ENCODE results near the gene PSMB5.

PSMB5 gene

DNA sequence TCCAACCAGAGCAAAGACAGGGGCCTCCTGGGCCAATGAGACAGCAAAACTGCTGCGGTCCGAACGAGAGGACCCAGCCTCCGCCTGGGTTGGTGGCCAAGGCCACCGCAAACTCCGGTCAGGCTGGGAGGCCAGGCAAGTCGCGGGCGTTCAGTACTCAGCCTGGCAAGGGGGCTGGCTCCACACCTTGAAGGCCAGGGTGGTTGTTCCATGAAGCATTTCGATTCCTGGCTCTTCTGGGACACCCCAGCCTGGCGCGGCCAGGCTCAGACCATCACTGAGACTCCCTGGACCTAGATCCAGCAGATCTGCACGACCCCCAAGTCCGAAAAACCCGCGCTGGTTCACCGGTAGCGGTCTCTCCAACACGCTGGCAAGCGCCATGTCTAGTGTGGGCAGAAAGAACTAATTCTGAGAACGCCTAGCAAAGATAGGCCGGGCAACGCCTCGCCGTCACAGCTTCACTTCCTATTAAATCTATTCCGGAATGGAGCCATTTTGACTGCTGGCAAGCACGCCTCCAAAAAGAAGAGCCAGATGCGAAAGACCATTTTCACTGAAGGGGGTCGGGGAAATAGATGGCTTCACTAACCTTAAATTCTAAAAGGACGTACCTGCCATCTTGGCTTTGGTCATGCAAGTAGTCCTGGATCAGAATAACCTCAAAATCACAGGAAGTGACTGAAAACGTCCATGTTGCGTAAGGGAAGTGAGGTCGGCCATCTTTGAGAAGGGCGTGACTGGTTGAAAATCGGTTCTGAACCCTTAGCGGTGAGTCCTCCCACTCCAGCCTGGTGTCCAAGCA lies at the start of gene PSMB5:
Gene PSMB5 (minus strand): TSS at position 403 of the 805 bp plus-strand sequence. CDS start 19 bp downstream, at position 384.
- DNase-seq, result peak; percentile 93

DNA sequence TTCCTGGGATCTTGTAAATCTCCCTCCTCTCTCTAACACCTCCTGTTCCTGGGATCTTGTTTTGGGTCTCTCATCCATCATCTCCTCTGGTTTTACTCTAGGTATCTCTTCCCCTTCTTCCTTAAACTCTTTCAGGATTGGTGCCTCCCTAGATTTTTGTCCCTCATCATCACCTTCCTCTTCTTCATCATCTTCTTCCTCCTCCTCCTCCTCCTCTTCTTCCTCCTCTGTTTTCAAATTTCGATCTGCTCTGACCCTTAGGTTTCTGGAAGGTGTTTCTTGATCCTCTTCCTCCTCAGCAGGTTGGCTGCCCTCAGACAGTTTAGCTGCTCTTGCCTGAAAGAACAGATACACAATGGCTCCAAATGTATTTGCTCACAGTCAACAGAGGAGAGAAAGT lies 45.8 kb upstream of the PSMB5 start:
- DNase-seq, result no peak

DNA sequence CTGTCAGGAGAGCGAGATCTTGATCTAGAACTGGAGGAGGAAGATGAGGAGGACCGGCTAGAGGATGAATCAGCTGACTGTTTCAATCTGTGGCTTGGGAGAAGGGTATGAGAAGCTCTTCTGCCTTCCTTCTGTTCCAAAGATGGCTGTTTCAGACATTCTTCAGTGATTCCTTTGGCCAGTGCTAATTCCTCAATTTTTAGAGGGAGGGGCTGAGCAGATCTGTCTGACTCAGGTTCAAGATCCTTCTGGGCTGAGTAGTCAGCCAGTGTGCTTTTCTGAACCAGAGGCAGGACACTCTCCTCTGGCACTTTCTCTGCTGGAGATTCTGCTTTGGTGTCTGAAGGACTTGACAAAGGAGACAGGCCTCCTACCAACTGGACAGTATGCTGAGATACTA lies 45.0 kb upstream of the PSMB5 start:
- DNase-seq, result no peak

DNA sequence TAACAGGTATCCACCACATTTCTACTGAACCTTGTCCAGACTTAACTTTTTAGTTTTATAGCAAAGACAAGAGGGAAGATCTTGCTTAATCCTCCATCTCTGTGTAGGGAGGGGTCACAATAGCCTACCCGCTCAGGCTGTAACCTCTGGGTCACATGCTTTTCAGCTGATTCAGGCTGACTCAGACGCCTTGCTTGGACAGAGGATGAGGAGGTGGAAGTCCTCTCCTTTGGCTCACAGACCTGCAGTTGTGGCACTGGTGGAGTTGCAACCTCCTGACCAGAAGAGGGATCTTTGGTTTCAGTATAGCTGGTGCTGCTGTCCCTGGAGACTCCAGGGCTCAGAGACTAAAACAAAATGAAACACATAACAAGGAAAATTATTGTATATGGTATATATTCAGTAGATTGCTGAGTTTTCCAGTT lies 44.0 kb upstream of the PSMB5 start:
- peak; percentile 70 for DNase-seq

DNA sequence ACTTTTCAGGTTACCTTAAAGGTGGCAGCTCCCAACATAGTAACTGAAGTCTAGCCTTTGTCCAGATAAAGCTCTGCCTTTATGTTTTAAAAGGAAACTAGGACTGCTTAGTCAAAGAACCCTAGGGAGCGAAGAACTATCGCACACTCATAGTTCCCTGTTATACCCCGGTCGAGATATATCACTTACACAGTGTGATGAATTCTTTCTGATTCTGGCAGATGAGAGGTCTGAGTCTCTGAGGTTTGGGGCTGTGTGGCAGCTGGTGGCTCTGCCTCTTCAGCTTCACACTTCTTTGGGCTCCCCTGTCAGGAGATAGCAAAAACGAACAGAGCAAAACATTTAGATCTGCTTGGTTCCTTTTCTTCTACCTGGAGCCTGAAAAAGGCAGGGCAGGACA lies 43.3 kb upstream of the PSMB5 start:
- no peak for DNase-seq

DNA sequence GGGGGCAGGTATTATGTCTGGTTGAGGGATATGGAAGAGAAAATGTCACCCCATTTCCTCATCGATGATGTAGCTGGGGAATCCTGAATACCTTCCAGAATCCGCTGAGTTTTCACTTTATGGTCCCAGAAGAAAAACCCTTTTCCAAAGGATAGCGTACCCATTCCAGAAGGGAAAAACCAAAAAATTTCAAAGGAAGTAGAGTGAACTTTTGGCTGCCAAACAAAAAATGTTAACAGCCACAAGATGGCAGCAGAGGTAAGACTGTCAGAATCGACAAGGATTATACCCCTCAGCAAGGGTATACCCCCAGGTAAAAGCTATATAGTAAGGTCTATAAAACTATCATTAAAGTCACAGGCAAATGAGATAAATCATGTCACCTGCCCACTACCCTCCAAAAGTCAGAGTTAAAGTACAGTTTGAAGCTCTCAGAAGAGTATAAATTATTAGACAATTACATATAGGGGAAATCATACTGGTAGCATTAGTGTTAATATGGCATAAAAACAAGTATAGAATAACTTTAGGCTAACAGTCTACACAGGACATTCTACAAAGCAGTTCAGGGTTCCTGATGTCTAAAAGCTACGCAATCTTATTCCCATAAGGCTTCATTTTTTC lies 42.2 kb upstream of the PSMB5 start:
- no peak for DNase-seq

DNA sequence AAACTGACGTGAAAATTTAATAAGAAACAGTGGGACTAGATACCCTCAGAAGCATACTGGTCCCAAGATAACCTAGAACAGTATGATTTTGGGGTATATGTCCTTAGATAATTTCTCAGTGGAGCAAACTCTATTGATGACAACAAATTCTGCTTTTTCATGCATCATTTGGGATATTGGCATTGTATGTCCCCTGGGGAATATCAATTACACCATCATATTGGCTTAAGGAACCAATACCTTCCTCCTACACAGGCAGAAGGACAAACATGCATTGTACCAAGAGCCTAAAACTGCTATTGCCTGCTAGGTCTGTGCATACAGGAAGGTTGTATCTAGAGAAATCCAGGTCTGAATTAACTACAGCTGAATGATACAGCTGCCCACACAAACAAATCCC lies 40.2 kb upstream of the PSMB5 start:
- no peak for DNase-seq

DNA sequence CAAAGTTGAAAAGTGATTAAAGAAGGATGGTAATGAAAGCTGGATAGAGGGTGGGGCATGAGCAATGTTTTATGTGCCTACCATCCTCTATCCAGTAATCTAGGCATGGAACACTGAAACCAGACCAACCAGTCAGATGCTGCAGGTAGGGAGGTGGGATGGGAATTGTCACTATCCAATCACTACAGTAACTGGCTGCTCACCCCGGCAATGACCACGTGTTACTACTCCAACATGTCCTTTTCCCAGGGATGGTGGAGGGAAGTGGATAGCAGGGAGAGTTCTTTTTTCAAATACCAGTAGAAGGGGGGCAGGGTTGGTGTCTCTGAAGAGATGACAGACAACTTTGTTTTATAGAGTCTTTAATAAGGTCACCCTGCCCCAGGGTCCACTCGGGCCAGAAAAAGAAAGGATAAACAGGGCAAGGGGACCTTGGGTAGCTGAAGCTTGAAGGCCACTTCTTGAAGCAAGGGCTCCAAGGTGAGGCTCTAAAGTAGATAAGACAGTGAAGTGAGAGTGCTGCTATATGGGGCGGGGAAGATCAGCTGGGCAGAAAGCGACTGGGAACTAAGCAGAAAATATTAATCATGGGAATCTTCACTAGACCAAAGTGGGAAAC lies 37.3 kb upstream of the PSMB5 start:
- no peak for DNase-seq

DNA sequence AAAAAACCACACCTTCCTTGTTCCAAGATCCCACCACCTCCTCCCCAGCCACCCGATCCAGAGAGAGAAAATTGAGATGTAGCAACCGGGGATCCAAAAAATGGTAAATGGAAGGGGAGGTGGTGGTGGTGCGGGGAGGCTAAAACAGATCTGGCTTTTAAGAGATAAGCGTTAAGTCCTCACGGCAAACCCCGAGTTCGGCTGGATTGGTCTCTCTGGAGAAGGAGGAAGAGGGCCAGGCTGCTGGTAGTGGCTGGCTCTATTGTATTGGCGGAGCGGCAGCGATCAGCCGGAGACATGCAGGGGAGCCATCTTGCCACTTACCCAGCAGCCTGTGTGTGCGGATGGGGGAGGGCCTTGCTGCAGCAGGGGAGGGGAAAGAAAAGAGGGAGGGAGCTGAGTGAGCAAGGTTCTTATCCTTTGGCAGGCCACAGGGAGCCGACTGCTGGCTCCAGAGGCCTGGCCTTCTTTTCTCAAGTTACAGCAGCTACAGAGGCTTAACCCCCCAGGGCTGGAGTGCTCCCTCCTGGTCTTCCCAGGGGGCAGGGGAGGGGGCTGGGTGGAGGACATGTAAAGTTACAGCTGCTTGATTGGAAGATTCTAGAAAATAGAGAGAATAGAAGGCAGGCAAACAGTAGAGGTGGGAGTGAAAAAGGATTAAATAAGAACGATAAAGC lies 36.7 kb upstream of the PSMB5 start:
- peak; percentile 77 for DNase-seq

DNA sequence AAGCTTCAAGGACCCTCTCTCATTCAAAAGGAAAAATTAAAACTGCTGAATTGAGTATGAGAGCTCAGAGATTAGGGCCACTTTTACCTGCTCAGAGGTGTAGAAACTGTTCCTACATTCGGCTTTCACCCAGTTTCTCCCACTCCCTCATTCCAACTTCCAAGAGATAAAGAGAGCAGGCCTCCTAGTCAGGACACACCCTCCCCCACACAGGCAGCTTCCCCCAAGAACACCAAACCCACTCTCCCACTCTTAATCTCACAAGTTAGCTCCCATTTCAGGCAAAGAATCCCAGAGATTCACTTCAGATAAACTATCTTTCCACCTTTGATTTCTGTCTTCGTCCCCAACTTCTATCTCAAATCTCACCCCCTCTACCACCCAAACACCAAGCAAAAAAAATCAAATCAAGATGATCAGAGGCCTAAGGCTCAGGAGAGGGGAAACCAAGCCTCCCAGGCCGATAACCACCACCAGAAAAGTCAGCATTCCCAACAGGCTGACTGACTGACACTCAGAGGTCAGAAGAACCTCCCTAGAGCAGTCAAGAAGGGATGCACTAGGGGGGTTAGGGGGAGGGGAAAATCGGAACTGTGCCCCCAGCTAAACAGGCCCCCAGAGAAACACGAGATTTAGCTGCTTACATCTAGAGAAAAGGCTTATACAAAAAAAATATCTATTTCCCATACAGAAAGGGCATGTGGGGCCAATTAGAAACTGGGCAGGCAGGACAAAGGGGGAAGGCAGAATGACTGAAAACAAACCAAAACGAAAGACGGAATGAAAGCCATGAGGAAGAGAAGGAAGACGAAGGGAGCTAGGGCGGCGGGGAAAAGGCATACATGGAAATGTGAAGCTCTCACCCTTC lies 35.8 kb upstream of the PSMB5 start:
- DNase-seq, result no peak

DNA sequence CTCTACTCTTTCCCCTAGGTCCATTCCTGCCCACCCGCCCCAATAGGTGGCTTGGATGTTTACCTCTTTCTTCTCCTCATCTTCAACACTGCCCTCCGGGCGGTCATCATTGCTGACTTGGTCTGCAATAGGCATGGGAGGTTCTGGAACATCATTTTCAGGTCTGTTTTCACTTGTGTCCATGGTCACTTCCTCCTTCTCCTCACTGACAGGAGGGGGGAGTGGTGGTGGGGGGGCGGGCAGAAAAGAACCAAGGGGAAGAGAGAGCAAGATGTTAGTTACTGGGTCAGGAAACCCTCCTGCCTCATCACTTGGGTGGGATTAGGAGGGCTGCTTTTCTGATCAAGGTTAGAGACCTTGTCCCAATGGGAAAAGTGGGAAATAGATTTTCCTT lies 34.7 kb upstream of the PSMB5 start:
- DNase-seq, result no peak

DNA sequence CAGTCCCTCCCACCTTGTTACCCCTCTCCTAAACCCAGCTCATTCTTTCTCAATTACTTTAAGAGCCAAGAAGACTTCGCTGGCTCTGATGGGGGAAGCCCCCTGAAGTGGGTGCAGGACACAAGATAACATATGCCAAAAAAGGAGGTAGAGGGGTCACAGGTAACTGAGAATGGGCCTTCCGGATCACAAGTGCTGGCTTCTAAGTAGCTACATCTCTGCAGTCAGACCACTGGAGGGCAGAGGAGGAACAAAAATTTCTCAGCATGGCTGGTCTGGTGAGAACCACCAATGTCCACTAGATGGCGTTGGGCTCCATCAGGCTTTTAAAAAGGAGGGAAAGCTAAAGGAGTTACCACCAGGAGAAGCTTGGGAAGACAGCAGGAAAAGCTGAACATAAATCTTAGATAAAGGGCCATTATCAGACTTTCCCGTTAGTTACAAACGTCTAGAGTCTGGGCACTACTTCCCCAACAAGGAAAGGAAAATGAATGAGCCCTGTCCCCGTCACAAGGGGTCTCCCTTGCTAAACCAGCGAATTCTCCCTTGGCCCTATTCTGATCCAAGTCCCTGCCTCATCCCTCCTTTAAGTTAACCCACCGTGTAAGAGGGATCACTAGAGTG lies 34.2 kb upstream of the PSMB5 start:
- peak; percentile 77 for DNase-seq

DNA sequence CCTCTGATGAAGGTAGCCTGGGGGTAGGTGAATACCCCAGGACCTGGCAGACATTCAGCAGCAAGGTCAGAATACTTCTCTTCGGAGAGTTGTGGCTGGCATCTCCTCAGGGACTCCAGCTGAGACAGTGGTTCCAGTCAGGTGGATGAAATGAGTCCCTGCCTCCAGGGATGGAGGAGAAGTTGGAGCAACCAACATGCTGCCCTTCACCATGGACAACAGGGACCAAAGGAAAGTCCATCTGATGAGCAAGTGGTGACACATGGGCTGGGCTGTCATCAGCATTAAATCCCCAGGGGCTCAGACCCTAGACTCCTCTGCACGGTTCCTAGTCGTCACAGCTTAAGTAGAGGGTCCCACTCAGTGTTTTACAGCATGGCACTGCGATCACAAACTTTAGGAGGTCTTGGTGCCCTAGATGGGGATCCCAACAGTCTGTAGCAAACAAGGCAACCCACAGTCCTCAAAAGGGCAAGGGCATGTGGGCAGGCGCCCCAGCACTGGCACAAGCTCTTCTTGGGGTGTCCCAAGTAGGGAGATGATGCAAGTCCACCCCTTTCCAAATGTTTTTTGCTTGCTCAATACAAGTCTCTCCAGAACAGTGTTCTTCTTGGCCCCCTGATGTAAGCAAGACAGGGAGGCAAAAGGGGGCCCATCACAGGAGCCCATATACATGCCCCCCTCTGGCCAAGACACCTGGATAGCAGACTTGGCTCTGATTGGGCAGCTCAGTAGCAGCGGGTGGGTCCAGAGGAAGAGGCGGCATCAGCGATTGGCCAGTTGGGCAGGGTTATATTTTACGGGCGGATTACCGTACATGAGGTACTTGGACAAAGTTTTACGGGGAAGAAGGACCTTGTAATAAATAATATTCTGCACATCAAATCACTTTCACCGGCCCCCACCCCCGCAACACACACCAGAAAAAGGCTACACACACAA lies 33.4 kb upstream of the PSMB5 start:
- DNase-seq, result no peak

DNA sequence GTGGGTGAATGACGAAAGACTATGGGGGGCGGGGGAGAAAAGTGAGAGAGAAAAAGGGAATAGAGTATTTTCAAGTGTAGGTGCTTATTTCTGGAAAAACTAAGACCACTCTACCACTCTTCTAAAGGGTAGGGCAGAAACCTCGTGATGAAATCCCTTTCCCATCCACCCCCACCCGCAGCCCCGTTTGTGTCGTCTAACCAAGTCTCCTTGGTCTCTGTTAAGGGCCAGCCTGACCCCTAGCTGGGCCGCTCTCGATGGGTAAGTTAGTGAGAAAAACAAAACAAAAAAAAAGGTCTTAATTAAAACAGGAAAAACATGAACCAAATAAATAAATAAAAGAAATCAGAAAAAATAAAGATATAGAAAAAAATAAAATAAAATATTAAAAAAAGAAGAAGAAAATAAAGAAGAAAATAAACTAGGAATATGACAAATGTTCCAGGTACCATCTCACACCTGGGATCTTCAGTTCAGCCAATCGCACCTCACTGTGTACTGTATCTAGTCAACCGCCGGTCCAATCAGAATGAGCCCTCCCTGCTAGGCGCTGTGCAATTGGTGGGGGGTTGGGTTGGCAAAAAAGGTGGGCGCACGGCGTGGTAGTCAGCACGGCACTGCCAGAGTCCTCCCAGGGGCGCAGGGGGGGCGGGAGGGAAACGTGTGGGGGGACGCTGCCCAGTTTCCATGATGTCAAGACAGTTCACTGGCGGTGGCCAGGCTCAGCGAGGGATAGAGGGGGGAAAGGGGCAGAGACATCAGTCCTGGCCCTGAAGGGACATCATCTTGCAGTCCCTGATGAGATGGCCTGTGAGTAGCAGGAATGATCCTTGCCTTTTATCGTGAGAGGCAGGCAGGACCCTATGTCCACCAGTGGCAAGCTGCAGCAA lies 32.4 kb upstream of the PSMB5 start:
- no peak for DNase-seq

DNA sequence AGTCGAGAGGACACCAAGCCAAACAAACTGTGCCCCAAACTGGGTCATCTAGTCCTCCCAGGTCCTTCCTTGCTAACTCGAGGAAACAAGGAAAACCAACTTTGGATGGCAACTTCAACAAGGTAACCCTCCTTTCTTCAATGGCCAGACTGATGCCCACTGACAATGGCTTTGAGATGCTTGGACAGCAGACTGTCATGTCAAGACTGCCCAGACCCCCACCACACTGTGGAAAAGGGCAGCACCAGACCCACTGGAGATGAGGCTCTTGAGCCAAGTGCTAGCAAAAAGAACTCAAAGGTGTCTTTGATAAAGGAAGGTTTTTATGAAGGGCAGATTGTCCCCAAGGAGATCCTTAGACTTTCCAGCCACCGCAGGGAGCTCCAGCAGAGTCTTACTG lies 31.7 kb upstream of the PSMB5 start:
- no peak for DNase-seq

DNA sequence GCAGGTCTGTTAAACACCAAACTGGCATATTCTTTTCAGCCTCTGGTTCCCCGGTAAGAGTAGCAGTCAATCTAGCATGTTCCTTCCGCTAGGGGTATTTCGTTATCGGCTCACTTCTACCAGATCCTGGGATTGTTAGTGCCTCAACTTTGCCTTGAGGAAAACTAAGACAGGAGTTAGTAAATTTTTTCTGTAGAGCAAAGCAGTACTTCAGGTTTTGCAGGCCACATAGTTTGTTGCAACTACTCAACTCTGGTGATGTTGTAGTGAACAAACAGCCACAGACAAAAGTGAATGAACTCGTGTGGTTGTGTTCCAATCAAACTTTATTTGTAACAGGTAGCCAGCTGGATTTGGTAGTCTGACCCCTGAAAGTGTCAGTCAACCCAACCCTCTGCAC lies 28.9 kb upstream of the PSMB5 start:
- no peak for DNase-seq

DNA sequence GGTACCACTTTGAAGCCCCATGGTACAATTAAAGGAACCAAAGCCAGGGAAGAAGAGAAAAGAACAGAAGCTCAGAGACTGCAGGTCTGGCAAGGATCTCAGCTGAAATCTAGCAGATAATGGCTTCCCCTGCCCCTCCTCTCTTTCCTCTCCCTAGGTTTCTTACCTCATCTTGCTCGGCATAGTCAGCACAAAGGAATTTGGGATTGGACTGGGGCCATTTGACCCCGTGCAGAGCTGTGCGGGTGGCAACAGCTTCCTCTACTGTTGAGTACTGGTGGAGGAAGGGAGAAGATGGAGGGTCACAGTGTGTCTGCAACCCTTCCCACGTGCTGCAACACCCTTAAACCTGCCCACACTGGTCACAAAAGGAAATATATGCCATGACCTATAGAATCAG lies 27.3 kb upstream of the PSMB5 start:
- DNase-seq, result no peak

DNA sequence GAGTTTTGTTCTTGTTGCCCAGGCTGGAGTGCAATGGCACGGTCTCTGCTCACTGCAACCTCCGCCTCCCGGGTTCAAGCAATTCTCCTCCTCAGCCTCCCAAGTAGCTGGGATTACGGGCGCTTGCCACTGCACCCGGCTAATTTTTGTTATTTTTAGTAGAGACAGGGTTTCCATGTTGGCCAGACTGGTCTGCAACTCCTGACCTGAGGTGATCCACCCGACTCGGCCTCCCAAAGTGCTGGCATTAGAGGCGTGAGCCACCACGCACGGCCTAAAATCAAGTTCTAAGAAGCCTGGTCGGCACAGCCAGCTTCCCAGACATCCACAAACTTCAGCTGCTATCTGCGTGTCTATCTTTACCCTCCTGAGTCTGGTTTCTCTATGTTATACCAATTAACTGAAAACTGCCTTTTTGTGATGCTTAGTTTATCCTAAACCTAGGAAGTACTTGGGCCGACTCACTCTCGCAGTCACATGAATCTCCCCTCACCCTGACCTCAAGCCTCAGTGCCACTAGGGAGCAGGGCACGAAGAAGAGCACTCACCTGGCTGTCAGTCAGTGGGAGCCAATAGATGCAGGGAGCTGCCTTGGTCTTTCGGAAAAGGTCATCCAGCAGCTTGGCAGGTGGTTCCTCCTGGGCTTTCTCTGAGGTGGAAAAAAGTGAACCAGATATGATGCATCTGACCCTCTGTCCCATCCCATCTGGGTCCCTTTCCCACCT lies 26.0 kb upstream of the PSMB5 start:
- DNase-seq, result no peak
